C4-2B (cell line): Measurements from ENCODE around the gene CXCR6.

Experiments
- CTCF ChIP-seq: fragments of 450-650 bp; conservative IDR thresholded peaks from 2 replicates; pipeline ENCODE4 v1.5.1; 2017; ENCODE audit warnings: mild to moderate bottlenecking
- ZFX ChIP-seq: fragments of 450-650 bp; IDR thresholded peaks from 2 replicates; pipeline ENCODE4 v1.6.1; 2017

DNA sequence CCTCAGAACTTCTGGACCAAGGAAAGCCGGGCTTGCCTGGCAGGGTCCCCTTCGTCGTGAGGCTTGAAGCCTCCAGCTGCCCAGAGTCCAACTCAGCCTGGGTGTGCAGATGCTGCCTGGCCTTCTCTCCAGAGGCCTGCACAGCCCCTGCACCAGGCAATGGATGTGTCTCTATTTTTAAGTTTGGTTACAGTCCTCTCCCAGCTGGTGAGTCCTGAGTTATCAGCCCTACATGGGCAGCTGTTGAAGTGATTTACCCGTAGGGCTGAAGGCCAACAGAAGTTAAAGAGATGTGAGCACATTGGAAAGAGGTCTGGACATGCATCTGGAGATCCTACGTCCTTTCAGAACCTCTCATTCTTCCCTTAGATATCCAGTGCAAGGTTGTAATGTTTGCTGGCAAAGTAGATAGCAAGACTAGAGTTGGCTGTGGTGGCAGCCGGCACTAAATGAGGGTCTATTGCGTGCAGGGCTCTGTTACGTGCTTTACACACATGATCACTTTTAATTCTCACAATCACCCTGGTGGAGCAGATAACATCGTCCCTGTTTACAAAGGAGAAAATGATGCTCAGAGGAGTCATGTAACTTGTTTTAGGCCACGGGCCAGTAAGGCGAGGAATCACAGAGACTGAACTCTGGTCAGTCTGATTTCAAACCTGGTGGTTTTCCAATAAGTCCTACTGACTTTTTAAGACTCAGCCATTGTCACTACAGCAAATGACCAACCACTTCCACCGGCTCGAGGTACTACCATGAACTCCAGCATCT, 42.5 kb downstream of the CXCR6 start:
- no peak for TF ChIP-seq CTCF
- TF ChIP-seq ZFX: no peak
